ENCODE measurements around the gene BBS9.

GRCh38 chr7:33357846-33358245 is 228.5 kb downstream of the BBS9 start:
- no peak for TF ChIP-seq CTCF (IDR thresholded peaks at IDR 0.05)
- no peak for TF ChIP-seq POLR2A (IDR thresholded peaks at IDR 0.05)
- no peak for TF ChIP-seq EP300 (IDR thresholded peaks at IDR 0.05)
- TF ChIP-seq POLR2AphosphoS5 (IDR thresholded peaks at IDR 0.05) = no peak

All from suprapubic skin (tissue), 4 donors.